Endothelial cell of umbilical vein (primary cell): ENCODE results near the gene PPM1L. TPM values are rescaled to one million over a fixed set of nuclear protein-coding genes. Genes with fewer than 3 reads are reported as not detected.

Experiments
- BruUV-seq: library from RNA; stranded (reverse); fragments of 400-500 nt; replicated peaks from 2 replicates; lab custom pipeline; 2021; lab: Mats Ljungman, UMichigan
- CTCF ChIA-PET: fragments of 300-600, 350-600 bp; sonication (Branson Sonifier 250); formaldehyde crosslinking; loops from one replicate; lab custom pipeline; 2021; ENCODE audit warnings: antibody characterized with exemption, inconsistent platforms; lab: Charles Lee
- POLR2A ChIA-PET: fragments of 300-600, 350-600 bp; sonication (Branson Sonifier 250); formaldehyde crosslinking; loops from one replicate; lab custom pipeline; 2021; ENCODE audit warnings: antibody characterized with exemption, inconsistent platforms; lab: Charles Lee
- DNase-seq: peaks from one replicate; pipeline ENCODE4 v3.0.0-alpha.2; 2011; ENCODE audit warnings: low read depth, low spot score
- FAIRE-seq: peaks from 2 replicates; lab custom pipeline; 2011; peaks lifted over from hg19 to GRCh38; lab: Jason Lieb, UNC
- H2AFZ ChIP-seq: 2 replicates; pipeline ENCODE4 v1.6.0; 2012; ENCODE audit warnings: low read depth, low read length, control low read depth, inconsistent platforms
- H3K27ac ChIP-seq: 2 replicates; pipeline ENCODE4 v1.5.1; 2011; ENCODE audit warnings: low read depth, mild to moderate bottlenecking, control low read depth, low read length, moderate library complexity; ENCODE audit not compliant: insufficient read depth
- H3K27me3 ChIP-seq, 2 experiments: 2 replicates each; pipeline versions ENCODE4 v1.6.0 to v1.6.1; 2011; ENCODE audit warnings: low read length in 2 of 2, mixed read lengths in 1 of 2; ENCODE audit not compliant: control insufficient read depth in 2 of 2, insufficient read depth in 2 of 2
- H3K36me3 ChIP-seq, 2 experiments: 2 replicates in 1 of 2; 3 replicates in 1 of 2; pipeline ENCODE4 v1.5.1; 2011; ENCODE audit warnings: low read length in 2 of 2, mild to moderate bottlenecking in 1 of 2, moderate library complexity in 1 of 2; ENCODE audit not compliant: control insufficient read depth in 2 of 2, insufficient read depth in 2 of 2; ENCODE audit errors: extremely low read depth in 1 of 2
- H3K4me1 ChIP-seq: 3 replicates; pipeline ENCODE4 v1.5.1; 2011; ENCODE audit warnings: mild to moderate bottlenecking, low read length; ENCODE audit not compliant: control insufficient read depth, insufficient read depth; ENCODE audit errors: extremely low read depth
- H3K4me2 ChIP-seq: 2 replicates; pipeline ENCODE4 v1.6.1; 2011; ENCODE audit warnings: low read length, control low read depth, mixed read lengths; ENCODE audit not compliant: insufficient read depth
- H3K4me3 ChIP-seq, 3 experiments: fragments of 200-600 bp in 1 of 3; sonication (generic), shearing (Covaris generic) in 1 of 3; replicated peaks in 1 of 3; 2 replicates each; pipeline ENCODE4 v1.5.1; 2011 to 2016; ENCODE audit warnings: control low read depth in 3 of 3, low read length in 3 of 3, mild to moderate bottlenecking in 2 of 3, inconsistent platforms in 1 of 3, low read depth in 1 of 3, moderate library complexity in 1 of 3; ENCODE audit not compliant: insufficient read depth in 1 of 3
- H3K79me2 ChIP-seq: 2 replicates; pipeline ENCODE4 v1.6.0; 2012; ENCODE audit warnings: low read length, inconsistent platforms; ENCODE audit not compliant: control insufficient read depth, insufficient read depth
- H3K9ac ChIP-seq: replicated peaks from 2 replicates; pipeline ENCODE3; 2011; ENCODE audit warnings: low read length, control low read depth; ENCODE audit not compliant: insufficient read depth; ENCODE audit errors: extremely low read depth
- H3K9me1 ChIP-seq: replicated peaks from 3 replicates; pipeline ENCODE4 v1.6.0; 2011; ENCODE audit warnings: mild to moderate bottlenecking, low read length; ENCODE audit not compliant: control insufficient read depth, insufficient read depth; ENCODE audit errors: extremely low read depth
- H3K9me3 ChIP-seq: replicated peaks from 2 replicates; pipeline ENCODE4 v1.5.1; 2012; ENCODE audit warnings: low read length, inconsistent platforms; ENCODE audit not compliant: control insufficient read depth, insufficient read depth
- H4K20me1 ChIP-seq: replicated peaks from 2 replicates; pipeline ENCODE3; 2011; ENCODE audit warnings: mild to moderate bottlenecking, low read length; ENCODE audit not compliant: control insufficient read depth, insufficient read depth; ENCODE audit errors: extremely low read depth
- EZH2 ChIP-seq: IDR thresholded peaks from 2 replicates; pipeline ENCODE4 v1.6.1; 2012; ENCODE audit warnings: borderline replicate concordance, low read depth, mild to moderate bottlenecking, moderate library complexity, low read length, inconsistent platforms; ENCODE audit not compliant: severe bottlenecking
- FOS ChIP-seq: IDR thresholded peaks from 2 replicates; pipeline ENCODE4 v1.6.1; 2011; ENCODE audit warnings: mild to moderate bottlenecking, low read length, moderate library complexity, borderline replicate concordance; ENCODE audit not compliant: insufficient read depth
- GATA2 ChIP-seq: IDR thresholded peaks from 2 replicates; pipeline ENCODE4 v1.7.0; 2011; ENCODE audit warnings: low read depth, mild to moderate bottlenecking, moderate library complexity, mixed read lengths, low read length; ENCODE audit not compliant: insufficient read length, insufficient read depth
- JUN ChIP-seq: IDR thresholded peaks from 2 replicates; pipeline ENCODE4 v1.6.1; 2011; ENCODE audit warnings: borderline replicate concordance, low read depth; ENCODE audit not compliant: insufficient read length, insufficient read depth
- MYC ChIP-seq: IDR thresholded peaks from one replicate; pipeline ENCODE4 v1.6.1; 2011; ENCODE audit warnings: mild to moderate bottlenecking, low read depth, low read length
- POLR2A ChIP-seq: IDR thresholded peaks from 2 replicates; pipeline ENCODE4 v1.6.1; 2012; ENCODE audit warnings: low read depth, mild to moderate bottlenecking, control low read depth, low read length
- POLR2AphosphoS5 ChIP-seq: IDR thresholded peaks from 2 replicates; pipeline ENCODE4 v1.6.1; 2012; ENCODE audit warnings: low read depth, mild to moderate bottlenecking, control low read depth, low read length, moderate library complexity; ENCODE audit not compliant: insufficient read depth
- dilution Hi-C: fragments of 300-500 bp; cut with MboI; formaldehyde crosslinking; loops from one replicate; pipeline ENCODE4 v1.15.0; 2019; ENCODE audit warnings: low sequenced_read_pairs; ENCODE audit not compliant: extremely low pct_ligation_motif_present
- intact Hi-C: fragments of 100-400 bp; cut with micrococcal nuclease; formaldehyde crosslinking; loops from one replicate; pipeline ENCODE4 v1.10.0; 2022
- polyA plus RNA-seq, 4 experiments: library from polyadenylated mRNA; depleted of rRNA in 3 of 4; stranded (reverse) in 3 of 4; unstranded in 1 of 4; fragments of >200 nt; gene quantifications; 2 replicates each; pipeline versions ENCODE4 v1.2.1 to v1.2.3, GENCODE V29; 2011 to 2012; ENCODE audit warnings: missing spikeins in 1 of 4
- total RNA-seq: library from RNA; stranded (reverse); gene quantifications from 2 replicates; pipeline ENCODE4 v1.2.3, GENCODE V29; 2021
- TF ChIP-seq, protein P1 (sequence below), 2 donors: IDR thresholded peaks; 1 replicate in 1 of 2; 2 replicates in 1 of 2; pipeline ENCODE4 v1.5.1; 2011; ENCODE audit warnings: low read length in 2 of 2, mild to moderate bottlenecking in 2 of 2, moderate library complexity in 2 of 2, control low read depth in 1 of 2, inconsistent platforms in 1 of 2, low read depth in 1 of 2; ENCODE audit not compliant: insufficient read depth in 1 of 2; ENCODE audit errors: extremely low read depth in 1 of 2
- TF ChIP-seq, protein P2 (sequence below): IDR thresholded peaks from 2 replicates; pipeline ENCODE4 v1.6.1; 2011; ENCODE audit not compliant: insufficient read depth, insufficient read length

PPM1L gene
- total and polyA plus RNA-seq, 2 donors (not counting 3 experiments of a cell fraction or from before 2014, with no cell fraction given), result 0.63 to 2.9 TPM

- Histone ChIP-seq H3K9ac (no peak overlapping the region), H3K27ac (no peak overlapping the region), H2AFZ (no peak overlapping the region), H3K9me1 (no peaks in the 10 kb centered on the region), H3K79me2 (no peaks in the 10 kb centered on the region), H3K4me1 (no peaks in the 10 kb centered on the region), H3K36me3 (no peaks in the 10 kb centered on the region), H3K4me3 (no peak overlapping the region), H3K4me2 (no peak overlapping the region), H3K27me3 (no peaks in the 10 kb centered on the region), H4K20me1 (no peaks in the 10 kb centered on the region), H3K9me3 (no peaks in the 10 kb centered on the region)
- TF ChIP-seq POLR2A (no peak), FOS (no peak), EZH2 (no peak), POLR2AphosphoS5 (no peak), GATA2 (no peak), JUN (no peak), MYC (no peak)
- TF ChIP-seq, protein P1, sequence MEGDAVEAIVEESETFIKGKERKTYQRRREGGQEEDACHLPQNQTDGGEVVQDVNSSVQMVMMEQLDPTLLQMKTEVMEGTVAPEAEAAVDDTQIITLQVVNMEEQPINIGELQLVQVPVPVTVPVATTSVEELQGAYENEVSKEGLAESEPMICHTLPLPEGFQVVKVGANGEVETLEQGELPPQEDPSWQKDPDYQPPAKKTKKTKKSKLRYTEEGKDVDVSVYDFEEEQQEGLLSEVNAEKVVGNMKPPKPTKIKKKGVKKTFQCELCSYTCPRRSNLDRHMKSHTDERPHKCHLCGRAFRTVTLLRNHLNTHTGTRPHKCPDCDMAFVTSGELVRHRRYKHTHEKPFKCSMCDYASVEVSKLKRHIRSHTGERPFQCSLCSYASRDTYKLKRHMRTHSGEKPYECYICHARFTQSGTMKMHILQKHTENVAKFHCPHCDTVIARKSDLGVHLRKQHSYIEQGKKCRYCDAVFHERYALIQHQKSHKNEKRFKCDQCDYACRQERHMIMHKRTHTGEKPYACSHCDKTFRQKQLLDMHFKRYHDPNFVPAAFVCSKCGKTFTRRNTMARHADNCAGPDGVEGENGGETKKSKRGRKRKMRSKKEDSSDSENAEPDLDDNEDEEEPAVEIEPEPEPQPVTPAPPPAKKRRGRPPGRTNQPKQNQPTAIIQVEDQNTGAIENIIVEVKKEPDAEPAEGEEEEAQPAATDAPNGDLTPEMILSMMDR (IDR thresholded peaks at IDR 0.05; ENCODE audit: extremely low read depth in 1 of 2, insufficient read depth in 1 of 2, low read depth in 1 of 2, low read length in 2 of 2), result no peak
- TF ChIP-seq, protein P2, sequence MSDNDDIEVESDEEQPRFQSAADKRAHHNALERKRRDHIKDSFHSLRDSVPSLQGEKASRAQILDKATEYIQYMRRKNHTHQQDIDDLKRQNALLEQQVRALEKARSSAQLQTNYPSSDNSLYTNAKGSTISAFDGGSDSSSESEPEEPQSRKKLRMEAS, result no peak
- dilution Hi-C loops, result no loop called here
- ChIA-PET CTCF (no interaction called here), POLR2A (no interaction called here)
- no TSS peak for BruUV-seq
- no peak for DNase-seq
- FAIRE-seq, result no peak
- intact Hi-C loops, result no loop called here
Measured at GRCh38 chr3:160828880-160829279, 72.8 kb downstream of the PPM1L start.
